Measurements from ENCODE around the gene POPDC2. TPM values are rescaled to one million over a fixed set of nuclear protein-coding genes. Genes with fewer than 3 reads are reported as not detected.

POPDC2 gene
- total and polyA plus RNA-seq, 10 donors: 3.1 to 9.8 (median 6.9) TPM

- no peaks in the 10 kb centered on the region for H3K9me3 ChIP-seq
- DNase-seq: no peak
- intact Hi-C loops (cut with DNase I; ENCODE audit: low total_unique reads): no loop called here
- no peaks in the 10 kb centered on the region for H3K27me3 ChIP-seq (replicated peaks in 1 of 7)
- TF ChIP-seq CTCF (IDR thresholded peaks at IDR 0.05 in 8 of 11, conservative IDR thresholded peaks at IDR 0.05 in 3 of 11) (no peak), POLR2AphosphoS5 (IDR thresholded peaks at IDR 0.05) (no peak), POLR2A (IDR thresholded peaks at IDR 0.05) (no peak)
- H3K36me3 ChIP-seq: peaks cover 0 to 8% (median 0%) of the 10 kb centered on the region in 6 donors
- 50 to 62% (median 52%) methylated on average over 4 of the region's 4 CpGs for WGBS, 5 donors
- H3K4me3 ChIP-seq: no peak overlapping the region
- peak overlapping the region in 4 of 8 donors; percentile 2 to 47 (median 27) for H3K27ac ChIP-seq
- H3K4me1 ChIP-seq: peaks cover 0 to 35% (median 22%) of the 10 kb centered on the region in 6 donors
Measured at GRCh38 chr3:119657887-119658702, 2.3 kb downstream of the POPDC2 start.

GRCh38 chr3:119653876-119654275 is 6.5 kb downstream of the POPDC2 start:
- 17 to 27% (median 21%) methylated on average over 2 of the region's 2 CpGs for WGBS, 5 donors
- H3K27ac ChIP-seq: peak overlapping the region in 1 of 8 donors; percentile 21
- no peak overlapping the region for H3K4me3 ChIP-seq
- no peaks in the 10 kb centered on the region for H3K27me3 ChIP-seq (replicated peaks in 1 of 7)
- H3K4me1 ChIP-seq: peaks cover 0 to 29% (median 23%) of the 10 kb centered on the region in 6 donors
- H3K9me3 ChIP-seq: no peaks in the 10 kb centered on the region
- no peak for TF ChIP-seq POLR2A (IDR thresholded peaks at IDR 0.05)
- no peak for TF ChIP-seq POLR2AphosphoS5 (IDR thresholded peaks at IDR 0.05)
- no peak for TF ChIP-seq CTCF (IDR thresholded peaks at IDR 0.05 in 8 of 11, conservative IDR thresholded peaks at IDR 0.05 in 3 of 11)
- intact Hi-C loops (cut with DNase I; ENCODE audit: low total_unique reads): no loop called here
- peaks cover 0 to 8% (median 0%) of the 10 kb centered on the region in 6 donors for H3K36me3 ChIP-seq
- no peak for DNase-seq

DNA sequence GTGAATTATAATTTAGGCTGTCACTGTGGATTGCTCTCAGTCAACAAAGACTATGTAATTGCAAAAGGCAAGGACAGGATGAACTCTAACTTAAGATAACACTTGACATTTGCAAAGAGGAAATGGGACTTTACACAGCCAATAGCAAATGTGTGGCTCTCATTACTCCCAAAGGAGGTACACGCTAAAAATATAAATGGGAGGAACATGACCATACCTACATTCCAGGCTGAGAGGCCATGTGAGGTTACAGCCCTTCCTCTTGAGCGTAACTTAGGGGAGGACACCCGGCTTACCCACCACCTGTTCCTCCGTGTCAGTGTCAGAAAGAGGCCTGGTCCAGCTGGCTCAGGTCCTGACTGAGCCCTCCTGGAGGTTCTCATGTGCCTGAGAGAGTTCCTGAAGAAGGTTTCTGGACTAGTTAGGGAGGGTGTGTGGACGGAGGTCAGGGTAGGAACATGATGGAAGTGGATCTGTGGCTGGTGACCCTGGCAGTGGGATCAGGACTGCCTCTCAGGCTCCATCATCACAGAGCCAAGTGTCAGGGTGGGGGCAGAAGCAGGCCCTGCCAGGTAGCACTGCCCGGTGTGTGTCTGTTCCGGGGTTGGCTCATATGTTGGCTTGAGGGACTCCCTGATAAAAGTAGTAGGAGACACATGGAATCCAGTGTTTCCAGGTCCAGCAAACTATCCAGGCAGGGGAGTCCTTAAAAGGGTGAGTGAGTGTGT is 7.9 kb downstream of the POPDC2 start:
- intact Hi-C loops (cut with DNase I; ENCODE audit: low total_unique reads): no loop called here
- Histone ChIP-seq H3K4me1 (peaks cover 0 to 29% (median 16%) of the 10 kb centered on the region in 6 donors), H3K27ac (peak overlapping the region in 3 of 8 donors; percentile 6 to 55 (median 51)), H3K27me3 (replicated peaks in 1 of 7) (no peaks in the 10 kb centered on the region), H3K36me3 (peaks cover 0 to 18% (median 0%) of the 10 kb centered on the region in 6 donors), H3K9me3 (no peaks in the 10 kb centered on the region), H3K4me3 (no peak overlapping the region)
- WGBS, 5 donors: 64 to 78% (median 75%) methylated on average over 7 of the region's 7 CpGs
- DNase-seq: no peak
- TF ChIP-seq CTCF (IDR thresholded peaks at IDR 0.05 in 8 of 11, conservative IDR thresholded peaks at IDR 0.05 in 3 of 11): no peak
- no peak for TF ChIP-seq POLR2A (IDR thresholded peaks at IDR 0.05)
- TF ChIP-seq POLR2AphosphoS5 (IDR thresholded peaks at IDR 0.05): no peak

DNA sequence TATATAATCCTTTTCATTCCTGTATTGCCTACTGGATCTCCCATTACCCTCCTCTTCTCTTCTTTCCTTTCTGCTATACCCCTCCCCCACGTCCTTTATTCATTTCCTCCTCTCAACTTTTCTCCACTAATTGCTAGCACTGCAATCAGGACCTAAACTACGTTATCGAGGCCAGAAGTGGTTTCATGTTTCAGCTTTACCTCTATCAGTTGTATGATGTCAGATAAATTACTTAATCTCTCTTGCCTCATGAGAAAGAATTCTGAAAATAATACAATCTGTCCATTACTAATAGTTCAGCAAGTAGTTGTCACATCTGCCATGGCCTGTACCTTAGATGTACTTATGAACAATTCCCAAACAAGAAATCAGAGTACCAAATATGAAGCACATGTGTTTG is 10.6 kb downstream of the POPDC2 start:
- Histone ChIP-seq H3K36me3 (peaks cover 0 to 37% (median 2%) of the 10 kb centered on the region in 6 donors), H3K27ac (no peak overlapping the region), H3K4me3 (no peak overlapping the region), H3K4me1 (peaks cover 0 to 38% (median 17%) of the 10 kb centered on the region in 6 donors), H3K27me3 (replicated peaks in 1 of 7) (no peaks in the 10 kb centered on the region), H3K9me3 (no peaks in the 10 kb centered on the region)
- intact Hi-C loops (cut with DNase I; ENCODE audit: low total_unique reads): no loop called here
- TF ChIP-seq POLR2AphosphoS5 (IDR thresholded peaks at IDR 0.05) (no peak), POLR2A (IDR thresholded peaks at IDR 0.05) (no peak)
- DNase-seq: no peak
- 66 to 73% (median 72%) methylated on average over 3 of the region's 3 CpGs for WGBS, 5 donors

All from spleen (tissue), 11 donors.